PC-9 (cell line): ENCODE data around the gene ZNF394.

ENCODE experiments used
- EZH2 ChIP-seq: fragments of 200-600 bp; sonication (generic); IDR thresholded peaks from 2 replicates; pipeline ENCODE4 v1.8.0; 2017; ENCODE audit warnings: antibody characterized with exemption, low read depth
- TF ChIP-seq, protein P1 (sequence below): fragments of 200-600 bp; sonication (generic); conservative IDR thresholded peaks from 2 replicates; pipeline ENCODE4 v1.6.1; 2017; ENCODE audit warnings: mixed run types, antibody characterized with exemption, mild to moderate bottlenecking, moderate library complexity

GRCh38 chr7:99505324-99505662 lies 5.2 kb upstream of the ZNF394 start:
- TF ChIP-seq, protein P1, sequence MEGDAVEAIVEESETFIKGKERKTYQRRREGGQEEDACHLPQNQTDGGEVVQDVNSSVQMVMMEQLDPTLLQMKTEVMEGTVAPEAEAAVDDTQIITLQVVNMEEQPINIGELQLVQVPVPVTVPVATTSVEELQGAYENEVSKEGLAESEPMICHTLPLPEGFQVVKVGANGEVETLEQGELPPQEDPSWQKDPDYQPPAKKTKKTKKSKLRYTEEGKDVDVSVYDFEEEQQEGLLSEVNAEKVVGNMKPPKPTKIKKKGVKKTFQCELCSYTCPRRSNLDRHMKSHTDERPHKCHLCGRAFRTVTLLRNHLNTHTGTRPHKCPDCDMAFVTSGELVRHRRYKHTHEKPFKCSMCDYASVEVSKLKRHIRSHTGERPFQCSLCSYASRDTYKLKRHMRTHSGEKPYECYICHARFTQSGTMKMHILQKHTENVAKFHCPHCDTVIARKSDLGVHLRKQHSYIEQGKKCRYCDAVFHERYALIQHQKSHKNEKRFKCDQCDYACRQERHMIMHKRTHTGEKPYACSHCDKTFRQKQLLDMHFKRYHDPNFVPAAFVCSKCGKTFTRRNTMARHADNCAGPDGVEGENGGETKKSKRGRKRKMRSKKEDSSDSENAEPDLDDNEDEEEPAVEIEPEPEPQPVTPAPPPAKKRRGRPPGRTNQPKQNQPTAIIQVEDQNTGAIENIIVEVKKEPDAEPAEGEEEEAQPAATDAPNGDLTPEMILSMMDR, result no peak
- TF ChIP-seq EZH2, result no peak
